Stimulated activated CD4-positive, alpha-beta T cell treated with anti-CD3 and anti-CD28 coated beads, Interleukin-4, amount 100 ng/mL, for 48 hours (primary cell): Measurements from ENCODE around the gene CABP2.
"Not testable (repeated sequence)": the region's sequence is repeated elsewhere in the genome, so short reads cannot be mapped to it uniquely, and the experiment has no call there.

ENCODE experiments used
- DNase-seq, 2 donors: peaks; one replicate each; pipeline ENCODE4 v3.0.0-alpha.2; 2020; ENCODE audit warnings: low read depth in 2 of 2

Gene CABP2

GRCh38 chr11:67538823-67539505, 15.7 kb upstream of the CABP2 start:
- DNase-seq = no peak

- DNase-seq = no peak
Measured at GRCh38 chr11:67538306-67538705, 15.1 kb upstream of the CABP2 start.

GRCh38 chr11:67535561-67535960, 12.3 kb upstream of the CABP2 start:
- no peak for DNase-seq

GRCh38 chr11:67534070-67534679, 10.9 kb upstream of the CABP2 start:
- DNase-seq = no peak

GRCh38 chr11:67532889-67533288, 9.6 kb upstream of the CABP2 start:
- no peak for DNase-seq

GRCh38 chr11:67530282-67530592, 7.0 kb upstream of the CABP2 start:
- DNase-seq = no peak

GRCh38 chr11:67528376-67528775, 5.1 kb upstream of the CABP2 start:
- no peak for DNase-seq

- no peak for DNase-seq
Measured at GRCh38 chr11:67525275-67525976, 2.2 kb upstream of the CABP2 start.

- DNase-seq = no peak
Measured at GRCh38 chr11:67524480-67524808, 1.2 kb upstream of the CABP2 start.

- DNase-seq = no peak
Measured at GRCh38 chr11:67523556-67524479, 572 bp upstream of the CABP2 start.

- no peak for DNase-seq
Measured at GRCh38 chr11:67522338-67522737, 908 bp downstream of the CABP2 start.

- DNase-seq = no peak
Measured at GRCh38 chr11:67521924-67522323, 1.3 kb downstream of the CABP2 start.

- no peak for DNase-seq
Measured at GRCh38 chr11:67520856-67521824, 2.1 kb downstream of the CABP2 start.

GRCh38 chr11:67519726-67520125, 3.5 kb downstream of the CABP2 start:
- DNase-seq = no peak

GRCh38 chr11:67517784-67518552, 5.3 kb downstream of the CABP2 start:
- no peak for DNase-seq

- no peak for DNase-seq
Measured at GRCh38 chr11:67516806-67517205, 6.4 kb downstream of the CABP2 start.

GRCh38 chr11:67514116-67514515, 9.1 kb downstream of the CABP2 start:
- DNase-seq = no peak

GRCh38 chr11:67511558-67511957, 11.7 kb downstream of the CABP2 start:
- DNase-seq = not testable (repeated sequence)

- DNase-seq = no peak
Measured at GRCh38 chr11:67510023-67510345, 13.3 kb downstream of the CABP2 start.

- DNase-seq = peak; percentile 99
Measured at GRCh38 chr11:67508486-67509121, 14.6 kb downstream of the CABP2 start.
